ENCODE results near the gene HECW1.

DNA sequence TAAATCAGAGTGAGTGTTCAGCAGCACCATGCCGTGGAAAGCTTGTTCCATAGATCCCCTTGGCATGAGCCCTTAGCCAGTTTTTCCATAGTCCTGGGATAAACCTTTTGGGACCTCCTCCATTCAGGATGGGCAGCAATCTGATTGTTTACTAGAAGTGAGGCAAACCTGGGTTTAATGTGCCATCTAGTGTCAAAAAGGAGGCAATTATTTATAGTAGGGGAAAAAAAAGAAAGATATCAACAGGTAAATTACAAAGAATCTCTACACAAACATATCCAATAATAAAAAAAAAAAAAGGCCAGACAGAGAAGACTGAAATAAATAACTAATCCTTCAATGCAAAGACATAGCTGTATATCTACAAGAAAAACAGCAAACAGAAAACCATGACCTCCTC lies 241.5 kb downstream of the HECW1 start:
- TF ChIP-seq, protein P1, sequence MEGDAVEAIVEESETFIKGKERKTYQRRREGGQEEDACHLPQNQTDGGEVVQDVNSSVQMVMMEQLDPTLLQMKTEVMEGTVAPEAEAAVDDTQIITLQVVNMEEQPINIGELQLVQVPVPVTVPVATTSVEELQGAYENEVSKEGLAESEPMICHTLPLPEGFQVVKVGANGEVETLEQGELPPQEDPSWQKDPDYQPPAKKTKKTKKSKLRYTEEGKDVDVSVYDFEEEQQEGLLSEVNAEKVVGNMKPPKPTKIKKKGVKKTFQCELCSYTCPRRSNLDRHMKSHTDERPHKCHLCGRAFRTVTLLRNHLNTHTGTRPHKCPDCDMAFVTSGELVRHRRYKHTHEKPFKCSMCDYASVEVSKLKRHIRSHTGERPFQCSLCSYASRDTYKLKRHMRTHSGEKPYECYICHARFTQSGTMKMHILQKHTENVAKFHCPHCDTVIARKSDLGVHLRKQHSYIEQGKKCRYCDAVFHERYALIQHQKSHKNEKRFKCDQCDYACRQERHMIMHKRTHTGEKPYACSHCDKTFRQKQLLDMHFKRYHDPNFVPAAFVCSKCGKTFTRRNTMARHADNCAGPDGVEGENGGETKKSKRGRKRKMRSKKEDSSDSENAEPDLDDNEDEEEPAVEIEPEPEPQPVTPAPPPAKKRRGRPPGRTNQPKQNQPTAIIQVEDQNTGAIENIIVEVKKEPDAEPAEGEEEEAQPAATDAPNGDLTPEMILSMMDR (IDR thresholded peaks at IDR 0.05): no peak
- TF ChIP-seq EP300 (IDR thresholded peaks at IDR 0.05): no peak

Data from upper lobe of left lung (tissue), 4 donors.